ENCODE data around the gene RNF41. TPM values are rescaled to one million over a fixed set of nuclear protein-coding genes. Genes with fewer than 3 reads are reported as not detected.

Gene RNF41
- total RNA-seq, 5 donors from 2014 or later (not counting 1 experiment from before 2014, with no cell fraction given): 26.3 to 43.1 (median 39.4) TPM

DNA sequence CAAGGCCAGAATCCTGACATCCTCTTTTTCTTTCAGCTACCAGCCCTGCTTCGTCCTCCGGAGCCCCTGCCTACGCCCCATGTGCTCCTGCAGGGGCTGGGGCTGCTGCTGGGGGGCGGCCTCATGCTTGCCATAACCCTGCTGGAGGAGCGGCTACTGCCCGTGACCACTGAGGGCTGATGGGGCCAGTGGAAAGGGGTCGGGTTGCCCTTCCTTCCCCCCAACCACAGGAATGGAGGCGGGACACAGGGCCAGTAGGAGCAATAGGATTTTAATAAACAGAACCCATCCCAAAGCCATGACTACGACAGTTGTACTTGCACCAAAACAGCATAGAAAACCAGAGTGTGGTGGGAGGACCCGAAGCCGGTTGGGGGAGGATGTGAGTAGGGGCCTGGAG lies 15.8 kb upstream of the RNF41 start:
- POLR2A ChIA-PET: no interaction called here
- WGBS (ENCODE audit: insufficient coverage): no CpG with 5 or more reads among the region's 11 CpGs

GRCh38 chr12:56236985-56237384 lies 15.3 kb upstream of the RNF41 start:
- CTCF ChIA-PET: no interaction called here

More for the DNA sequence above, 15.8 kb upstream of the RNF41 start:
- Mint-ChIP-seq H3K27ac (no peak overlapping the region), H3K4me1 (no peaks in the 10 kb centered on the region), H3K9me3 (no peaks in the 10 kb centered on the region), H3K27me3 (no peaks in the 10 kb centered on the region), H3K36me3 (peaks cover 14% of the 10 kb centered on the region), H3K4me3 (no peak overlapping the region)
- DNase-seq (no peak), ATAC-seq (replicated peaks in 1 of 4) (no peak)
- Histone ChIP-seq H3K27ac (ENCODE audit: low read length) (no peak overlapping the region), H3K27me3 (replicated peaks in 1 of 2; ENCODE audit: control insufficient read depth in 2 of 2, extremely low read depth in 1 of 2, insufficient read depth in 2 of 2, low read length in 1 of 2) (no peaks in the 10 kb centered on the region), H3K4me1 (ENCODE audit: control insufficient read depth in 1 of 2, extremely low read depth in 1 of 2, insufficient read depth in 2 of 2, low read length in 2 of 2) (no peaks in the 10 kb centered on the region), H3K9me3 (no peaks in the 10 kb centered on the region), H3K4me3 (ENCODE audit: control insufficient read depth in 1 of 2, extremely low read depth in 1 of 2, low read length in 1 of 2) (no peak overlapping the region), H3K36me3 (ENCODE audit: control insufficient read depth in 2 of 2, extremely low read depth in 1 of 2, insufficient read depth in 1 of 2, low read length in 1 of 2) (peaks cover 23 to 28% of the 10 kb centered on the region in 2 donors)
- CTCF ChIA-PET: no interaction called here

DNA sequence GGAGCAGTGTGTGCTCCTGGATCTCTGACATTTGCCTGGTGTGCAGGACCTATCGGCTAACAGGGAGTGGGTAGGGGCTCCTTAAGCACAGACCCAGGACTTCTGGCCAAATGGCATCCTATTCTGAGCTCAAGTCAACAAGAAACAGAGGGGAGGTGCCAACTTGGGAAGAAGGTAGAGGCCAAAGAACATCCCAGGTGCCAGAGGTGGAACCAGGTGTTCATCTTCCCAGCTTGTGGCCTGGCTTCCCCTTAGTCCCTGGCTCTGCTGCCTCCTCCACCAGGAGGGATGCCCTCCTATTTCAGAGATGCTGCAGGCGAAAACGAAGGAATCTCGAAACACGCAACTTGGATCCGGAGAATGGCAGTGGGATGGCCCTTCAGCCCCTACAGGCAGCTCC lies 14.4 kb upstream of the RNF41 start:
- CTCF ChIA-PET: no interaction called here

More at GRCh38 chr12:56236985-56237384, 15.3 kb upstream of the RNF41 start:
- no peaks in the 10 kb centered on the region for H3K27me3 Mint-ChIP-seq
- POLR2A ChIA-PET: no interaction called here
- peaks cover 12% of the 10 kb centered on the region for H3K36me3 Mint-ChIP-seq
- Histone ChIP-seq H3K27me3 (replicated peaks in 1 of 2; ENCODE audit: control insufficient read depth in 2 of 2, extremely low read depth in 1 of 2, insufficient read depth in 2 of 2, low read length in 1 of 2) (no peaks in the 10 kb centered on the region), H3K27ac (ENCODE audit: low read length) (no peak overlapping the region), H3K36me3 (ENCODE audit: control insufficient read depth in 2 of 2, extremely low read depth in 1 of 2, insufficient read depth in 1 of 2, low read length in 1 of 2) (peaks cover 21 to 23% of the 10 kb centered on the region in 2 donors), H3K9me3 (no peaks in the 10 kb centered on the region), H3K4me3 (ENCODE audit: control insufficient read depth in 1 of 2, extremely low read depth in 1 of 2, low read length in 1 of 2) (no peak overlapping the region), H3K4me1 (ENCODE audit: control insufficient read depth in 1 of 2, extremely low read depth in 1 of 2, insufficient read depth in 2 of 2, low read length in 2 of 2) (no peaks in the 10 kb centered on the region)
- 77% methylated on average over 3 of the region's 5 CpGs for WGBS (ENCODE audit: insufficient coverage)
- H3K27ac Mint-ChIP-seq: no peak overlapping the region
- no peak overlapping the region for H3K4me3 Mint-ChIP-seq
- no peaks in the 10 kb centered on the region for H3K9me3 Mint-ChIP-seq
- no peak for DNase-seq
- ATAC-seq (replicated peaks in 1 of 4): no peak
- H3K4me1 Mint-ChIP-seq: no peaks in the 10 kb centered on the region

GRCh38 chr12:56234746-56235436 lies 13.2 kb upstream of the RNF41 start:
- Mint-ChIP-seq H3K4me3 (no peak overlapping the region), H3K9me3 (no peaks in the 10 kb centered on the region), H3K4me1 (no peaks in the 10 kb centered on the region), H3K27me3 (no peaks in the 10 kb centered on the region), H3K27ac (no peak overlapping the region), H3K36me3 (peaks cover 3% of the 10 kb centered on the region)
- H3K4me1 ChIP-seq (ENCODE audit: control insufficient read depth in 1 of 2, extremely low read depth in 1 of 2, insufficient read depth in 2 of 2, low read length in 2 of 2): no peaks in the 10 kb centered on the region
- H3K27ac ChIP-seq (ENCODE audit: low read length): no peak overlapping the region
- ATAC-seq (replicated peaks in 1 of 4) (no peak), DNase-seq (no peak)
- no peaks in the 10 kb centered on the region for H3K27me3 ChIP-seq (replicated peaks in 1 of 2; ENCODE audit: control insufficient read depth in 2 of 2, extremely low read depth in 1 of 2, insufficient read depth in 2 of 2, low read length in 1 of 2)
- no peak overlapping the region for H3K4me3 ChIP-seq (ENCODE audit: control insufficient read depth in 1 of 2, extremely low read depth in 1 of 2, low read length in 1 of 2)
- H3K36me3 ChIP-seq (ENCODE audit: control insufficient read depth in 2 of 2, extremely low read depth in 1 of 2, insufficient read depth in 1 of 2, low read length in 1 of 2): peaks cover 4 to 9% of the 10 kb centered on the region in 2 donors
- 79% methylated on average over 7 of the region's 16 CpGs for WGBS (ENCODE audit: insufficient coverage)
- H3K9me3 ChIP-seq: no peaks in the 10 kb centered on the region
- CTCF ChIA-PET: no interaction called here
- POLR2A ChIA-PET: interaction anchor here in 1 of 2 donors (0.7 kb wide), 1 partner anchor 20 kb away, joined by 7 read pairs; no protein-coding TSS in a partner anchor

More for the DNA sequence above, 14.4 kb upstream of the RNF41 start:
- Mint-ChIP-seq H3K9me3 (no peaks in the 10 kb centered on the region), H3K4me1 (no peaks in the 10 kb centered on the region), H3K27ac (no peak overlapping the region), H3K4me3 (no peak overlapping the region), H3K36me3 (peaks cover 5% of the 10 kb centered on the region), H3K27me3 (no peaks in the 10 kb centered on the region)
- 92% methylated on average over 5 of the region's 6 CpGs for whole genome bisulfite sequencing (ENCODE audit: insufficient coverage)
- Histone ChIP-seq H3K27me3 (replicated peaks in 1 of 2; ENCODE audit: control insufficient read depth in 2 of 2, extremely low read depth in 1 of 2, insufficient read depth in 2 of 2, low read length in 1 of 2) (no peaks in the 10 kb centered on the region), H3K9me3 (no peaks in the 10 kb centered on the region), H3K4me1 (ENCODE audit: control insufficient read depth in 1 of 2, extremely low read depth in 1 of 2, insufficient read depth in 2 of 2, low read length in 2 of 2) (no peaks in the 10 kb centered on the region), H3K4me3 (ENCODE audit: control insufficient read depth in 1 of 2, extremely low read depth in 1 of 2, low read length in 1 of 2) (no peak overlapping the region), H3K36me3 (ENCODE audit: control insufficient read depth in 2 of 2, extremely low read depth in 1 of 2, insufficient read depth in 1 of 2, low read length in 1 of 2) (peaks cover 14 to 18% of the 10 kb centered on the region in 2 donors), H3K27ac (ENCODE audit: low read length) (no peak overlapping the region)
- no peak for DNase-seq
- ATAC-seq (replicated peaks in 1 of 4): no peak
- POLR2A ChIA-PET: interaction anchor here in 1 of 2 donors (0.5 kb wide), 1 partner anchor 16 kb away, joined by 3 read pairs; no protein-coding TSS in a partner anchor

DNA sequence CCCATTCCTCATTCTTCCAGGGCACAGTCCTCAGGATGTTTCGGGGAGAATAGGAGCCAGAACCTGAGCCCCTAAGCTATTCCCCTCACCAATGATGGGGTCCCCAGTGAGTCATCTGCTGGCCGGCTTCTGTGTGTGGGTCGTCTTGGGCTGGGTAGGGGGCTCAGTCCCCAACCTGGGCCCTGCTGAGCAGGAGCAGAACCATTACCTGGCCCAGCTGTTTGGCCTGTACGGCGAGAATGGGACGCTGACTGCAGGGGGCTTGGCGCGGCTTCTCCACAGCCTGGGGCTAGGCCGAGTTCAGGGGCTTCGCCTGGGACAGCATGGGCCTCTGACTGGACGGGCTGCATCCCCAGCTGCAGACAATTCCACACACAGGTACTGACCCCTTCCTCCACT lies 9.5 kb upstream of the RNF41 start:
- no peak overlapping the region for H3K27ac Mint-ChIP-seq
- no peaks in the 10 kb centered on the region for H3K27me3 Mint-ChIP-seq
- no peak for DNase-seq
- H3K36me3 Mint-ChIP-seq: peaks cover 2% of the 10 kb centered on the region
- Histone ChIP-seq H3K36me3 (ENCODE audit: control insufficient read depth in 2 of 2, extremely low read depth in 1 of 2, insufficient read depth in 1 of 2, low read length in 1 of 2) (peaks cover 0 to 4% of the 10 kb centered on the region in 2 donors), H3K9me3 (no peaks in the 10 kb centered on the region), H3K4me3 (ENCODE audit: control insufficient read depth in 1 of 2, extremely low read depth in 1 of 2, low read length in 1 of 2) (no peak overlapping the region), H3K27me3 (replicated peaks in 1 of 2; ENCODE audit: control insufficient read depth in 2 of 2, extremely low read depth in 1 of 2, insufficient read depth in 2 of 2, low read length in 1 of 2) (no peaks in the 10 kb centered on the region), H3K27ac (ENCODE audit: low read length) (no peak overlapping the region), H3K4me1 (ENCODE audit: control insufficient read depth in 1 of 2, extremely low read depth in 1 of 2, insufficient read depth in 2 of 2, low read length in 2 of 2) (no peaks in the 10 kb centered on the region)
- no peak for ATAC-seq (replicated peaks in 1 of 4)
- H3K4me1 Mint-ChIP-seq: no peaks in the 10 kb centered on the region
- ChIA-PET POLR2A (interaction anchor here in 1 of 2 donors (0.6 kb wide), 1 partner anchor 402 kb away, joined by 3 read pairs; the partner anchor contains the start of gene DNAJC14), CTCF (interaction anchor here in 1 of 2 donors (0.6 kb wide), 1 partner anchor 195 kb away, joined by 3 read pairs; no protein-coding TSS in a partner anchor)
- H3K4me3 Mint-ChIP-seq: no peak overlapping the region
- 91% methylated on average over 10 of the region's 11 CpGs for WGBS (ENCODE audit: insufficient coverage)
- no peaks in the 10 kb centered on the region for H3K9me3 Mint-ChIP-seq

DNA sequence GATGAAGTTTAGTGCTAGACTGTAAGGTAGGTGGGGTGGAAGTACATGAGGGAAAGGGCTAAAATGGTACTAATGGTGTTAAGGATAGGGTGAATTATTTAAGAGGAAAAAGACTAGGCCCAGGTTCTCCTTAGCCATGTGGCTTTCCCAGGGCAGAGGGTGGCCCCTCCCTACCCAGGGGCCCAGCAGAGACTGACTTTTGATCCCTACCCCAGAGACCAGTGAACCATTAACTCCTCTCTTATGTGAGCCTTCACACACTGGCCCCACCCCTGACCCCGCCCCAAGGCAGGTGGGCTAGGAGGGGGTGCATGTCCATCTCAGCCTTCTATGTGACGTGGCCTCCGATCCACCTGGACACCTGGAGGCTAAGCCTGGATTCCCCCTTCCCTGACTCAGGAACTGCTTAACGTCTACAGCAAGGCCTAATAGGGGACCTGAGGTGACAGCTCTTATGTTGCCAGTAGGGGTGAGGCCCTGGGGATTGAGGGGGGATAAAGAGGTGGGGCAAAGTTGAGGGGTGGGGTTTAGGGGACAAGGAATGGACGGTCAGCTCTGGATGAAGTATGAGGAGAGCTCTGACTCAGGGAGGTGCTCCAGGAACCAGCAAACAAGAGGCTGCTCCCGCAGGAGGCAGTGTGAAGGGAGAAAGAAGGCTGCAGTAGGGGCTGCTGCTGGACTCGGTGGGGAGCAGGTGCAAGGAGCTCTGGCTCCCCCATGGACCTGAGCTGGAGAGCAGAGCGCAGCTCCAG lies 8.9 kb upstream of the RNF41 start:
- peaks cover 2% of the 10 kb centered on the region for H3K36me3 Mint-ChIP-seq
- no peak overlapping the region for H3K4me3 Mint-ChIP-seq
- CTCF ChIA-PET: no interaction called here
- 84% methylated on average over 6 of the region's 8 CpGs for WGBS (ENCODE audit: insufficient coverage)
- no peak overlapping the region for H3K27ac Mint-ChIP-seq
- H3K4me3 ChIP-seq (ENCODE audit: control insufficient read depth in 1 of 2, extremely low read depth in 1 of 2, low read length in 1 of 2): no peak overlapping the region
- no peaks in the 10 kb centered on the region for H3K9me3 Mint-ChIP-seq
- POLR2A ChIA-PET: interaction anchor here (0.6 to 0.7 kb wide), 3 partner anchors 9 to 472 kb away, joined by 3 to 9 read pairs (median 5); partner anchors contain the start of gene DNAJC14 (in 1 of the 2)
- no peak overlapping the region for H3K27ac ChIP-seq (ENCODE audit: low read length)
- no peak for ATAC-seq (replicated peaks in 1 of 4)
- peaks cover 0 to under 1% (median under 1%) of the 10 kb centered on the region in 3 donors for H3K4me1 Mint-ChIP-seq
- no peaks in the 10 kb centered on the region for H3K4me1 ChIP-seq (ENCODE audit: control insufficient read depth in 1 of 2, extremely low read depth in 1 of 2, insufficient read depth in 2 of 2, low read length in 2 of 2)
- H3K36me3 ChIP-seq (ENCODE audit: control insufficient read depth in 2 of 2, extremely low read depth in 1 of 2, insufficient read depth in 1 of 2, low read length in 1 of 2): peaks cover 0 to 4% of the 10 kb centered on the region in 2 donors
- no peaks in the 10 kb centered on the region for H3K27me3 Mint-ChIP-seq
- no peak for DNase-seq
- no peaks in the 10 kb centered on the region for H3K27me3 ChIP-seq (replicated peaks in 1 of 2; ENCODE audit: control insufficient read depth in 2 of 2, extremely low read depth in 1 of 2, insufficient read depth in 2 of 2, low read length in 1 of 2)
- H3K9me3 ChIP-seq: no peaks in the 10 kb centered on the region

Data from T-cell (primary cell).